Activated naive CD4-positive, alpha-beta T cell treated with anti-CD3 and anti-CD28 coated beads, Interleukin-2, amount 50 U/mL, for 24 hours (primary cell): ENCODE data around the gene BBIP1.
"Not testable (repeated sequence)": the region's sequence is repeated elsewhere in the genome, so short reads cannot be mapped to it uniquely, and the experiment has no call there.

Experiments used
- H3K27ac Mint-ChIP-seq: one replicate; pipeline ENCODE4 v1.8.0; 2021; ENCODE audit warnings: mild to moderate bottlenecking, mixed read lengths
- H3K27me3 Mint-ChIP-seq: one replicate; pipeline ENCODE4 v1.8.0; 2021; ENCODE audit warnings: mixed read lengths
- H3K36me3 Mint-ChIP-seq: one replicate; pipeline ENCODE4 v1.8.0; 2021; ENCODE audit warnings: mixed read lengths
- H3K4me1 Mint-ChIP-seq: one replicate; pipeline ENCODE4 v1.8.0; 2021; ENCODE audit warnings: mixed read lengths
- H3K4me3 Mint-ChIP-seq: one replicate; pipeline ENCODE4 v1.8.0; 2021; ENCODE audit warnings: mild to moderate bottlenecking, mixed read lengths
- H3K9me3 Mint-ChIP-seq: one replicate; pipeline ENCODE4 v1.8.0; 2021; ENCODE audit warnings: mixed read lengths

The BBIP1 gene

GRCh38 chr10:110876788-110877187 lies 42.2 kb downstream of the BBIP1 start:
- Mint-ChIP-seq H3K27ac (no peak overlapping the region), H3K4me1 (peaks cover 70% of the 10 kb centered on the region), H3K4me3 (no peak overlapping the region), H3K27me3 (no peaks in the 10 kb centered on the region), H3K9me3 (no peaks in the 10 kb centered on the region), H3K36me3 (peaks cover 12% of the 10 kb centered on the region)

- Mint-ChIP-seq H3K36me3 (peaks cover 7% of the 10 kb centered on the region), H3K4me1 (peaks cover 70% of the 10 kb centered on the region), H3K4me3 (peak overlapping the region; percentile 51), H3K27ac (peak overlapping the region; percentile 77), H3K27me3 (no peaks in the 10 kb centered on the region), H3K9me3 (no peaks in the 10 kb centered on the region)
Observed at GRCh38 chr10:110876000-110876399, 43.0 kb downstream of the BBIP1 start.

- H3K4me3 Mint-ChIP-seq = peak overlapping the region; percentile 87
- no peaks in the 10 kb centered on the region for H3K27me3 Mint-ChIP-seq
- H3K4me1 Mint-ChIP-seq = peaks cover 71% of the 10 kb centered on the region
- H3K9me3 Mint-ChIP-seq = no peaks in the 10 kb centered on the region
- H3K27ac Mint-ChIP-seq = peak overlapping the region; percentile 91
- H3K36me3 Mint-ChIP-seq = peaks cover 4% of the 10 kb centered on the region
Observed at GRCh38 chr10:110873951-110874350, 45.0 kb downstream of the BBIP1 start.

GRCh38 chr10:110872984-110873923 lies 45.7 kb downstream of the BBIP1 start:
- Mint-ChIP-seq H3K4me3 (peak overlapping the region; percentile 87), H3K4me1 (peaks cover 71% of the 10 kb centered on the region), H3K27me3 (no peaks in the 10 kb centered on the region), H3K9me3 (no peaks in the 10 kb centered on the region), H3K27ac (peak overlapping the region; percentile 98), H3K36me3 (no peaks in the 10 kb centered on the region)

GRCh38 chr10:110872145-110872983 lies 46.6 kb downstream of the BBIP1 start:
- Mint-ChIP-seq H3K9me3 (no peaks in the 10 kb centered on the region), H3K27ac (peak overlapping the region; percentile 98), H3K4me1 (peaks cover 71% of the 10 kb centered on the region), H3K36me3 (no peaks in the 10 kb centered on the region), H3K4me3 (peak overlapping the region; percentile 87), H3K27me3 (no peaks in the 10 kb centered on the region)

DNA sequence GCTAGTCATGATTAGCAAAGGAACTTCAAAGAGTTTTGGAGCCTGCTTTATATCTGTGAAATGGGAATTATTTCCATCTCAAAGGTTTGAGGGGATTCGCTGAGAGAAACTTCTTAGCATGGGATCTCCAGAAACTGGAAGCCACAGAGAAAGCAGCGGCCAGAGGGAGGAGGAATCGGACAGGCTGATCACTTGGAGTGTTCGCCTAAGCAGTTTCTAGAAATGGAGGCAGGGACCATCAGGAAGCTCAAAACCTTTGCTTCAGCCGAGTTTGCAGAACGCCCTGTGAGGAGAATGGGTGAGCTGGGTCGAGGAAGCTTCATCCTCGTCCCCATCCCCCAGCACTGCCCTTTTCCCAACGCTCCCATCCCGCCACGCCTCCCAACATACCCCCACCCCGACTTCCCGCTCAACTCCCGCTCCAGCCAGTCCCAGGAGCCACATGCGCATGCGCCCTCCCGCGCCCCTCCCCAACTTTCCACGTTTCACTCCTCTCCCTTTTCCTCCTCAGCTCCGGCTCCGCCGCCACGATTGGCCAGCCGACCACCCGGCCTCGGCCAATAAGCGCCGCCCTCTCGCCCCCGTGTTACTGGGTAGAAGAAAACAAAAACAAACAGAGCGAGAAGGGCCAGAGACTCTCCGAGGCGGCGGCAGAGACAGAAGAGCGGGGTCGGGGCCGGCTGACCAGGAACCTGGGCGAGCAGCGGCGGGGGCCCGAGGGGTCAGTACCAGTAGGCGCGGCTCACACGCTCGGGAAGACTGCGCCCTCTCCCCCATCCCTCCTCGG lies 47.5 kb downstream of the BBIP1 start, which contains the start of gene PDCD4:
Gene PDCD4 (plus strand): TSS at position 631 of the 787 bp plus-strand sequence. CDS start 4,100 bp downstream, outside the sequence.
- Mint-ChIP-seq H3K36me3 (no peaks in the 10 kb centered on the region), H3K4me1 (peaks cover 74% of the 10 kb centered on the region), H3K27me3 (no peaks in the 10 kb centered on the region), H3K4me3 (peak within 1 kb of the TSS; percentile 96), H3K27ac (peak within 1 kb of the TSS; percentile 100), H3K9me3 (no peaks in the 10 kb centered on the region)

GRCh38 chr10:110870823-110871297 lies 48.1 kb downstream of the BBIP1 start:
- Mint-ChIP-seq H3K27me3 (no peaks in the 10 kb centered on the region), H3K9me3 (no peaks in the 10 kb centered on the region), H3K36me3 (no peaks in the 10 kb centered on the region), H3K27ac (peak overlapping the region; percentile 100), H3K4me1 (peaks cover 74% of the 10 kb centered on the region), H3K4me3 (peak overlapping the region; percentile 96)

DNA sequence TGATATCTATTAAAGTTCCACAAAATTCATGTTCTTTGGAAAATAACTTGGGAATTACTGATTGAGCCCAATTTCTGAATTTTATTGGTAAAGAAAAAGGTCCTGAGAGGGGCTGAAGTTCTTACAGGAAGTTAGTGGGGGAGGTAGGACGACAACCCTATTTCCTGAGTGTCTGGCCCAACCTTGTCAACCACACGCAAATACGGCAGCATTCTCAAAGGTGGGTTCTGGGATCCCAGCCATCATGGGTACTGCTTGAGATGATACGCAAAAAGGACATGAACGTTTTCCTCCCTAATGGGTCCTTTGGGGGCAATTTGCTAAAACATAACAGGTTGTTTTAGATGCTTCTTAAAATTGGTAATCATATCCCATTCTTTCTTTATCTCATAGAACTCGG lies 50.0 kb downstream of the BBIP1 start:
- no peaks in the 10 kb centered on the region for H3K9me3 Mint-ChIP-seq
- no peaks in the 10 kb centered on the region for H3K36me3 Mint-ChIP-seq
- peaks cover 78% of the 10 kb centered on the region for H3K4me1 Mint-ChIP-seq
- peak overlapping the region; percentile 100 for H3K27ac Mint-ChIP-seq
- peak overlapping the region; percentile 70 for H3K4me3 Mint-ChIP-seq
- no peaks in the 10 kb centered on the region for H3K27me3 Mint-ChIP-seq

DNA sequence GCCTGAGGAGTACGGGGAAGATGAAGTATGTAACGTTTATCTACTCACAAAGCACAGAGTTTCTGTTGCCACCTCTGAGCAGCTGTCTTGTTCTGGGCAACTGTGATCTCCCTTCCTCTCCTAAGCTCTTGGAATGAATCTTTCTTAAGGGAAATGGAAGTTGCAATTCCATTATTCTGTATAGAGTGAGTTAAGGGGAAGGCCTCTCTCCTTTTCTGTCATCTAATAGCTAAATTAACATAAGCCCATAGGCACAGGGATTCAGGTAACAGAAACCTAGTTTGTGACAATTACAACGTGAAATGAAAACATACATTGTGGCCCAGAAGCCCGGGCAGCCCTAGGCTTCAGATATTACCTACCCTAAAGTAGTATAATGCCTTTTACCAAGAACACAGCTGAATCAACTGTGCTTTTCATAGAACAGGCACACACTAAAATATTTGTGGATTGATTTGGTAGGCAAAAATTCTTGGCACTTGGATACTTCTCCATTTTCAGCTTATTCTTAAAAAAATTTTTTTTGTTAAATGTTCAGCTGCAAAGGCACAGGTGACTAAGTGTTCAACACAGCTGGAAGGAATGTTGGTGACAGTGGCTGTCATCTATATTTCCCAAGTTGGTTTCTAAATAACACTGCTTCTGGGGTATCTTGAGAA lies 51.0 kb downstream of the BBIP1 start:
- H3K36me3 Mint-ChIP-seq = no peaks in the 10 kb centered on the region
- peak overlapping the region; percentile 84 for H3K27ac Mint-ChIP-seq
- H3K4me3 Mint-ChIP-seq = peak overlapping the region; percentile 70
- H3K4me1 Mint-ChIP-seq = peaks cover 88% of the 10 kb centered on the region
- H3K27me3 Mint-ChIP-seq = no peaks in the 10 kb centered on the region
- no peaks in the 10 kb centered on the region for H3K9me3 Mint-ChIP-seq

GRCh38 chr10:110867011-110867806 lies 51.8 kb downstream of the BBIP1 start:
- H3K36me3 Mint-ChIP-seq, H3K9me3 Mint-ChIP-seq, H3K27me3 Mint-ChIP-seq: not testable (repeated sequence)
- Mint-ChIP-seq H3K27ac (peak overlapping the region; percentile 66), H3K4me3 (peak overlapping the region; percentile 20), H3K4me1 (peaks cover 95% of the 10 kb centered on the region)

DNA sequence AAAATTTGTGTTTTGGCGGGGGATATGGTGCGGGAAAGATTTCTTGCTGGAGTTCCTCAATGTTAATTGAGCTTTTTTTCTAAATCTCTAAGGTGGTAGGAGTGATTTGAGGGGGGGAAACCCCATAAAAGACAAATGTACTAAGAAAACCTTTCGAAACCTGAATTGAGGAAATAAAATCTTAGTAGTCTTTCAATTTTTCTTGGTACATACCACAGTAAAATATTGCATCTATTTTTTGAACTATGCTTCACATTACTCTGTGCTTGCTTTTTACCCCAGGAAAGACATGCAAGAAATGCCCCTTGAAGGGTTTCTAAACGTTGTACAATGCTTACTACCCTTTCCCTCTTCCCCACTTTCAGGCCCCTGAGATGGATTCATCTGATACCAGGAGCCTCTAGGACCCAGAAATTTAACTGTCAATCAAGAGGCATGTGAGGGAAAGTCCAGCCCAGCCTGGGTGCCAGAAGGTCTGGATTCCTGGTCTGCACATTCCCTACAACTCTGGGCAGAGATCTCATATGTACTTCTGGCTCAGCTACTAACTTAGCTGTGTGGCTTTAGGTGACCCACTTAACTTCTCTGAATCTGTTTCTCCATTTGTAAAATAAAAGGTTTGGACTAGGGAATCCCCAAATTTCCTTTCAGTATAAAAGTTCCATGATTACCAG lies 53.0 kb downstream of the BBIP1 start:
- H3K4me1 Mint-ChIP-seq = peaks cover 100% of the 10 kb centered on the region
- H3K9me3 Mint-ChIP-seq = no peaks in the 10 kb centered on the region
- peak overlapping the region; percentile 82 for H3K4me3 Mint-ChIP-seq
- H3K36me3 Mint-ChIP-seq = no peaks in the 10 kb centered on the region
- H3K27me3 Mint-ChIP-seq = no peaks in the 10 kb centered on the region
- H3K27ac Mint-ChIP-seq = peak overlapping the region; percentile 97

- peaks cover 100% of the 10 kb centered on the region for H3K4me1 Mint-ChIP-seq
- no peaks in the 10 kb centered on the region for H3K9me3 Mint-ChIP-seq
- no peaks in the 10 kb centered on the region for H3K36me3 Mint-ChIP-seq
- H3K4me3 Mint-ChIP-seq = peak overlapping the region; percentile 82
- no peaks in the 10 kb centered on the region for H3K27me3 Mint-ChIP-seq
- H3K27ac Mint-ChIP-seq = peak overlapping the region; percentile 97
Observed at GRCh38 chr10:110865186-110865808, 53.7 kb downstream of the BBIP1 start.

DNA sequence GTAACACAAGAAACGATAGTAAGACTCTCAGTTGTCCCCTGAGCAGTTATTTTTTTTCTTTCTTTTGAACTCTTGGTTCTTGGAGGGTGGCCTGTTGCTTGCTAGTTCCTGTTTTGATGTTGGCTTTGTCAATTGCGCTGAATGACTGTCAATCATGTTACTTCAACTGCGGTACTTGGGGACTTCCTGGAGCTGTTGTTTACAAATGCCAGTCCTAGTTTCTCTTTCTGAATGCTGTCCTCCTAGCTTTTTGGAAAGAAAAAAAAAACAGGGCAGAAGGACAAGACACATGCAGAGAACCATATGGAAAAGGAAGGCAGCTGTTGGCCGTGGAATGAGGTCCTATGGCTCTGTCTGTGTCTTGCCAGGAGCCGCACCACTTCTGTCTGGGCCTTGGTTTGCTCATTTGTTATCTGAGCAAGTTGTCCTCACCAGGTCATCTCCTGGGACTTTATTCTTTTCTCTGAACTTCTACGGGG lies 54.3 kb downstream of the BBIP1 start:
- Mint-ChIP-seq H3K9me3 (no peaks in the 10 kb centered on the region), H3K36me3 (no peaks in the 10 kb centered on the region), H3K27me3 (no peaks in the 10 kb centered on the region), H3K27ac (peak overlapping the region; percentile 97), H3K4me1 (peaks cover 100% of the 10 kb centered on the region), H3K4me3 (peak overlapping the region; percentile 82)
